Gastroesophageal sphincter (tissue), 3 donors: ENCODE data around the gene ZCCHC17.

ENCODE experiments used
- CTCF ChIP-seq, 4 experiments: fragments of 200-600 bp in 2 of 4; fragments of 450-650 bp in 2 of 4; sonication (generic) in 1 of 4; IDR thresholded peaks; one replicate each; pipeline ENCODE4 v1.5.1; 2017 to 2019; ENCODE audit warnings: antibody characterized with exemption in 4 of 4, mild to moderate bottlenecking in 2 of 4, moderate library complexity in 2 of 4
- POLR2A ChIP-seq, 2 donors: fragments of 450-650 bp; IDR thresholded peaks; one replicate each; pipeline ENCODE4 v1.6.1; 2017; ENCODE audit warnings: antibody characterized with exemption in 2 of 2, mild to moderate bottlenecking in 2 of 2, moderate library complexity in 1 of 2

GRCh38 chr1:31376375-31377134 lies 79.7 kb downstream of the ZCCHC17 start:
- TF ChIP-seq CTCF (IDR thresholded peaks at IDR 0.05) (no peak), POLR2A (IDR thresholded peaks at IDR 0.05) (no peak)
